Measurements from ENCODE around the gene SELENOP.

Gene SELENOP

GRCh38 chr5:42798284-42799240 is 13.1 kb downstream of the SELENOP start:
- DNase-seq, result no peak

GRCh38 chr5:42791151-42791550 is 20.5 kb downstream of the SELENOP start:
- no peak for DNase-seq

- no peak for DNase-seq
Measured at GRCh38 chr5:42787845-42788244, 23.8 kb downstream of the SELENOP start.

- no peak for DNase-seq
Measured at GRCh38 chr5:42787073-42787472, 24.6 kb downstream of the SELENOP start.

- no peak for DNase-seq
Measured at GRCh38 chr5:42785756-42786155, 25.9 kb downstream of the SELENOP start.

GRCh38 chr5:42784132-42784531 is 27.6 kb downstream of the SELENOP start:
- no peak for DNase-seq

GRCh38 chr5:42781584-42781983 is 30.1 kb downstream of the SELENOP start:
- no peak for DNase-seq

- DNase-seq, result no peak
Measured at GRCh38 chr5:42779083-42779482, 32.6 kb downstream of the SELENOP start.

GRCh38 chr5:42772265-42772993 is 39.3 kb downstream of the SELENOP start:
- no peak for DNase-seq

- DNase-seq, result no peak
Measured at GRCh38 chr5:42770003-42770402, 41.7 kb downstream of the SELENOP start.

GRCh38 chr5:42768106-42768504 is 43.6 kb downstream of the SELENOP start:
- no peak for DNase-seq

- no peak for DNase-seq
Measured at GRCh38 chr5:42767491-42768105, 44.1 kb downstream of the SELENOP start.

GRCh38 chr5:42761791-42762190 is 49.9 kb downstream of the SELENOP start:
- no peak for DNase-seq

- no peak for DNase-seq
Measured at GRCh38 chr5:42760426-42760825, 51.3 kb downstream of the SELENOP start.

GRCh38 chr5:42759456-42759855 is 52.2 kb downstream of the SELENOP start:
- DNase-seq, result no peak

GRCh38 chr5:42756606-42757601 is 54.8 kb downstream of the SELENOP start, which contains the start of gene CCDC152:
CCDC152 (plus strand) TSS chr5:42756818; CDS start chr5:42759122, 2,304 bp downstream.
- peak; percentile 9 for DNase-seq

GRCh38 chr5:42753099-42753498 is 58.6 kb downstream of the SELENOP start:
- DNase-seq, result no peak

GRCh38 chr5:42751044-42751443 is 60.6 kb downstream of the SELENOP start:
- DNase-seq, result no peak

GRCh38 chr5:42750507-42750906 is 61.2 kb downstream of the SELENOP start:
- no peak for DNase-seq

Measured in T-helper 9 cell (primary cell).